CD14-positive monocyte (primary cell): ENCODE results near the gene HCN4. TPM values are rescaled to one million over a fixed set of nuclear protein-coding genes. Genes with fewer than 3 reads are reported as not detected.

Experiments used
- DNase-seq, 3 donors: peaks; one replicate each; pipeline ENCODE4 v3.0.0-alpha.2; 2011 to 2022
- H2AFZ ChIP-seq: 2 replicates; pipeline ENCODE4 v1.6.0; 2012; ENCODE audit warnings: mild to moderate bottlenecking, low read depth, low read length, inconsistent platforms; ENCODE audit not compliant: insufficient read depth, poor library complexity, severe bottlenecking
- H3K27ac ChIP-seq, 2 donors: 1 replicate in 1 of 2; 2 replicates in 1 of 2; pipeline ENCODE4 v1.5.1; 2012 to 2013; ENCODE audit warnings: low read length in 2 of 2, control low read depth in 1 of 2, inconsistent platforms in 1 of 2, low read depth in 1 of 2, mild to moderate bottlenecking in 1 of 2
- H3K27me3 ChIP-seq, 2 donors: one replicate each; pipeline versions ENCODE4 v1.6.0 to v1.6.1; 2011 to 2013; ENCODE audit warnings: low read length in 2 of 2; ENCODE audit not compliant: control insufficient read depth in 2 of 2, insufficient read depth in 2 of 2
- H3K36me3 ChIP-seq, 2 donors: replicated peaks in 1 of 2; 1 replicate in 1 of 2; 2 replicates in 1 of 2; pipeline versions ENCODE4 v1.5.1 to v1.6.1; 2012 to 2013; ENCODE audit warnings: low read length in 2 of 2, control low read depth in 1 of 2, inconsistent platforms in 1 of 2, mild to moderate bottlenecking in 1 of 2; ENCODE audit not compliant: insufficient read depth in 2 of 2, control insufficient read depth in 1 of 2
- H3K4me1 ChIP-seq, 2 donors: 1 replicate in 1 of 2; 2 replicates in 1 of 2; pipeline versions ENCODE4 v1.5.1 to v1.6.1; 2012 to 2013; ENCODE audit warnings: low read length in 2 of 2, control low read depth in 1 of 2, inconsistent platforms in 1 of 2, mild to moderate bottlenecking in 1 of 2, moderate library complexity in 1 of 2; ENCODE audit not compliant: insufficient read depth in 2 of 2, control insufficient read depth in 1 of 2
- H3K4me2 ChIP-seq: replicated peaks from 2 replicates; pipeline ENCODE3; 2012; ENCODE audit warnings: low read length, moderate library complexity, mild to moderate bottlenecking; ENCODE audit not compliant: poor library complexity, severe bottlenecking; ENCODE audit errors: extremely low read depth
- H3K4me3 ChIP-seq, 3 experiments: fragments of 200-600 bp in 1 of 3; sonication (generic) in 1 of 3; replicated peaks in 1 of 3; 1 replicate in 2 of 3; 2 replicates in 1 of 3; pipeline ENCODE4 v1.5.1; 2011 to 2013; ENCODE audit warnings: low read length in 3 of 3, mild to moderate bottlenecking in 3 of 3, control low read depth in 2 of 3, low read depth in 2 of 3, inconsistent platforms in 1 of 3, moderate library complexity in 1 of 3
- H3K79me2 ChIP-seq: 2 replicates; pipeline ENCODE4 v1.6.0; 2012; ENCODE audit warnings: mild to moderate bottlenecking, control low read depth, inconsistent platforms, low read length, moderate library complexity; ENCODE audit not compliant: insufficient read depth
- H3K9ac ChIP-seq: 2 replicates; pipeline ENCODE4 v1.6.0; 2017; ENCODE audit warnings: low read length, mild to moderate bottlenecking; ENCODE audit not compliant: insufficient read depth, poor library complexity, severe bottlenecking
- H3K9me3 ChIP-seq, 2 donors: replicated peaks in 1 of 2; 1 replicate in 1 of 2; 2 replicates in 1 of 2; pipeline versions ENCODE4 v1.5.1 to v1.6.1; 2012 to 2013; ENCODE audit warnings: low read length in 2 of 2, control low read depth in 1 of 2; ENCODE audit not compliant: control insufficient read depth in 1 of 2, insufficient read depth in 1 of 2
- H4K20me1 ChIP-seq: 2 replicates; pipeline ENCODE4 v1.6.0; 2012; ENCODE audit warnings: mild to moderate bottlenecking, low read length, control low read depth, moderate library complexity; ENCODE audit not compliant: insufficient read depth
- H3K27ac Mint-ChIP-seq, 7 donors: one replicate each; pipeline ENCODE4 v1.8.0; 2020; ENCODE audit warnings: mild to moderate bottlenecking in 7 of 7, mixed read lengths in 7 of 7, moderate library complexity in 6 of 7, inconsistent platforms in 2 of 7
- H3K27me3 Mint-ChIP-seq, 3 donors: one replicate each; pipeline ENCODE4 v1.8.0; 2021 to 2022; ENCODE audit warnings: low read depth in 3 of 3, mild to moderate bottlenecking in 3 of 3, mixed read lengths in 3 of 3, moderate library complexity in 3 of 3, inconsistent platforms in 1 of 3
- H3K36me3 Mint-ChIP-seq, 2 donors: one replicate each; pipeline ENCODE4 v1.8.0; 2020; ENCODE audit warnings: mixed read lengths in 2 of 2, inconsistent platforms in 1 of 2, mild to moderate bottlenecking in 1 of 2
- H3K4me1 Mint-ChIP-seq: one replicate; pipeline ENCODE4 v1.8.0; 2020; ENCODE audit warnings: mild to moderate bottlenecking, mixed read lengths
- H3K4me3 Mint-ChIP-seq, 2 donors: one replicate each; pipeline ENCODE4 v1.8.0; 2020; ENCODE audit warnings: mild to moderate bottlenecking in 2 of 2, mixed read lengths in 2 of 2, moderate library complexity in 1 of 2
- H3K9me3 Mint-ChIP-seq, 7 donors: one replicate each; pipeline ENCODE4 v1.8.0; 2020 to 2022; ENCODE audit warnings: mixed read lengths in 7 of 7, mild to moderate bottlenecking in 6 of 7, moderate library complexity in 6 of 7, inconsistent platforms in 2 of 7
- CTCF ChIP-seq: fragments of 200-600 bp; IDR thresholded peaks from one replicate; pipeline ENCODE4 v1.8.0; 2022; ENCODE audit warnings: antibody characterized with exemption, mild to moderate bottlenecking
- WGBS: methylation state at CpG from one replicate; pipeline ENCODE4 v1.1.5; 2013; ENCODE audit warnings: missing lambda C conversion rate; ENCODE audit not compliant: insufficient coverage; 5-methylcytosine and 5-hydroxymethylcytosine counted together
- intact Hi-C, 2 donors: fragments of 100-400 bp; cut with micrococcal nuclease; formaldehyde crosslinking; loops; one replicate each; pipeline versions ENCODE4 v1.15.0 to v1.15.1; 2023
- polyA minus RNA-seq: library from RNA; depleted of rRNA, polyadenylated mRNA; stranded (reverse); fragments of >200 nt; gene quantifications from 2 replicates; pipeline ENCODE4 v1.2.3, GENCODE V29; 2012
- polyA plus RNA-seq, 3 donors: library from polyadenylated mRNA; depleted of rRNA in 1 of 3; unstranded in 2 of 3; stranded (reverse) in 1 of 3; fragments of 300-500 nt in 2 of 3; fragments of >200 nt in 1 of 3; fragmentation: Illumina TruSeq in 2 of 3; gene quantifications; 1 replicate in 2 of 3; 2 replicates in 1 of 3; pipeline ENCODE4 v1.2.3, GENCODE V29; 2012 to 2021
- total RNA-seq, 12 experiments: library from RNA in 1 of 12; stranded (reverse) in 1 of 12; fragments of 120-200 nt in 1 of 12; gene quantifications; one replicate each; pipeline ENCODE4 v1.2.4 and lab custom pipeline; 2013 to 2026; ENCODE audit warnings: mixed read lengths in 6 of 12, inconsistent platforms in 1 of 12

Gene HCN4
- not detected for total RNA-seq (2013)
- polyA plus RNA-seq (not detected), polyA minus RNA-seq (not detected in 2 replicates), total RNA-seq (lab: John Stamatoyannopoulos, UW) (0 to 1.1 (median 0.04) reads per million in 11 experiments)

GRCh38 chr15:73368301-73369136 is at the start of gene HCN4:
HCN4 (minus strand) TSS chr15:73368958; CDS start chr15:73368270, 688 bp downstream.
- under 1% methylated on average over 106 of the region's 109 CpGs for WGBS
- Mint-ChIP-seq H3K27me3 (peaks cover 71 to 89% (median 81%) of the 10 kb centered on the region in 3 donors), H3K9me3 (peaks cover 0 to 6% (median 0%) of the 10 kb centered on the region in 7 donors), H3K4me1 (no peaks in the 10 kb centered on the region), H3K4me3 (peak within 1 kb of the TSS in 1 of 2 donors; percentile 67), H3K36me3 (no peaks in the 10 kb centered on the region), H3K27ac (no peak within 1 kb of the TSS)
- Histone ChIP-seq H4K20me1 (no peaks in the 10 kb centered on the region), H3K4me2 (no peak within 1 kb of the TSS), H3K9ac (no peak within 1 kb of the TSS), H3K9me3 (peaks cover 0 to 13% of the 10 kb centered on the region in 2 donors), H3K79me2 (no peaks in the 10 kb centered on the region), H3K36me3 (no peaks in the 10 kb centered on the region), H3K27ac (no peak within 1 kb of the TSS), H3K27me3 (peaks cover 62 to 82% of the 10 kb centered on the region in 2 donors), H2AFZ (no peak within 1 kb of the TSS), H3K4me3 (no peak within 1 kb of the TSS), H3K4me1 (no peaks in the 10 kb centered on the region)
- intact Hi-C loops: no loop called here
- no peak for TF ChIP-seq CTCF
- DNase-seq: no peak

GRCh38 chr15:73414876-73415275 is 46.1 kb upstream of the HCN4 start:
- H3K27ac Mint-ChIP-seq: no peak overlapping the region
- Histone ChIP-seq H3K9me3 (no peaks in the 10 kb centered on the region), H3K4me1 (no peaks in the 10 kb centered on the region), H3K36me3 (no peaks in the 10 kb centered on the region), H3K4me2 (no peak overlapping the region), H2AFZ (no peak overlapping the region), H3K79me2 (no peaks in the 10 kb centered on the region), H3K27ac (no peak overlapping the region), H3K9ac (no peak overlapping the region), H4K20me1 (no peaks in the 10 kb centered on the region), H3K4me3 (no peak overlapping the region), H3K27me3 (peaks cover 20 to 24% of the 10 kb centered on the region in 2 donors)
- peaks cover 20 to 48% (median 20%) of the 10 kb centered on the region in 3 donors for H3K27me3 Mint-ChIP-seq
- no peak for TF ChIP-seq CTCF
- peaks cover 0 to 3% (median 0%) of the 10 kb centered on the region in 7 donors for H3K9me3 Mint-ChIP-seq
- 100% methylated on average over 2 of the region's 3 CpGs for WGBS
- H3K4me3 Mint-ChIP-seq: no peak overlapping the region
- intact Hi-C loops: no loop called here
- no peaks in the 10 kb centered on the region for H3K4me1 Mint-ChIP-seq
- no peaks in the 10 kb centered on the region for H3K36me3 Mint-ChIP-seq
- no peak for DNase-seq
